Glutamatergic neuron (in vitro differentiated cells): ENCODE results near the gene SRPRB. TPM values are rescaled to one million over a fixed set of nuclear protein-coding genes. Genes with fewer than 3 reads are reported as not detected.
A peak's percentile ranks its signal among the peaks of the same experiment; 100 is the strongest.

Experiments used
- DNase-seq: peaks from one replicate; pipeline ENCODE4 v3.0.0; 2022
- H3K27ac Mint-ChIP-seq: one replicate; pipeline ENCODE4 v1.8.0; 2020; ENCODE audit warnings: mild to moderate bottlenecking, mixed read lengths, inconsistent platforms; ENCODE audit not compliant: unreplicated experiment
- H3K27me3 Mint-ChIP-seq: one replicate; pipeline ENCODE4 v1.8.0; 2020; ENCODE audit warnings: mild to moderate bottlenecking, moderate library complexity, mixed read lengths, inconsistent platforms; ENCODE audit not compliant: unreplicated experiment
- H3K36me3 Mint-ChIP-seq: one replicate; pipeline ENCODE4 v1.8.0; 2020; ENCODE audit warnings: mild to moderate bottlenecking, mixed read lengths, inconsistent platforms; ENCODE audit not compliant: unreplicated experiment
- H3K4me1 Mint-ChIP-seq: one replicate; pipeline ENCODE4 v1.8.0; 2020; ENCODE audit warnings: mild to moderate bottlenecking, low read depth, mixed read lengths, inconsistent platforms; ENCODE audit not compliant: unreplicated experiment
- H3K4me3 Mint-ChIP-seq: one replicate; pipeline ENCODE4 v1.8.0; 2020; ENCODE audit warnings: mild to moderate bottlenecking, mixed read lengths, inconsistent platforms; ENCODE audit not compliant: unreplicated experiment
- H3K9me3 Mint-ChIP-seq: one replicate; pipeline ENCODE4 v1.8.0; 2020; ENCODE audit warnings: mild to moderate bottlenecking, moderate library complexity, mixed read lengths, inconsistent platforms; ENCODE audit not compliant: unreplicated experiment
- total RNA-seq: library from RNA; stranded (reverse); fragmentation: NEBNext Ultra II Directional; extraction: Animal tissue kit (Norgen Biotek cat#: 25700); gene quantifications from one replicate; pipeline ENCODE4 v1.2.1, GENCODE V29; 2021; ENCODE audit not compliant: unreplicated experiment
- TF ChIP-seq, protein P1 (sequence below): fragments of 200-600 bp; sonication (generic); IDR thresholded peaks from one replicate; pipeline ENCODE4 v1.5.0; 2021; ENCODE audit not compliant: partially characterized antibody, unreplicated experiment

Gene SRPRB
- total RNA-seq, 1 donor from 2014 or later = 47.2 TPM

DNA sequence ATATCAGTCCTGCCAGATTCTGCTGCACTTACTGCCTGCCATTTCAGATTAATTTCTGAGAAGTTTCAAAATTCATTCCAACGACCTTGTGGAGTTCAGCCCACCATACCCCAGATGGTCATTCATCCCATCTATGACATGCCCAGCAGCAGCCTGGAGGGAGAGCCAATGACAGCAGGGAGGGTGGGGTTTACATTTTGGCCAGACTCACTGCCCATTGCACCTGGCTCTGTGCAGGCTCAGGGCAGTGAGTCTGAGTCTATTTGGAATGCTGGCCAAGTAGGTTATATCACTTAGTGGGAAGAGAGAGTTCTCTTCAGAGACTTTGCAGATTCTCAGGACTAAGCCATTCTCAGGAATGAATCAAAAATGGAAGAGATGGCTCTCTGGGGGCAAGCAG is 21.5 kb downstream of the SRPRB start:
- Mint-ChIP-seq H3K4me3 (no peak overlapping the region), H3K4me1 (peaks cover 3% of the 10 kb centered on the region), H3K36me3 (peaks cover 13% of the 10 kb centered on the region), H3K9me3 (peaks cover 15% of the 10 kb centered on the region), H3K27me3 (peaks cover 8% of the 10 kb centered on the region), H3K27ac (no peak overlapping the region)
- DNase-seq = no peak
- TF ChIP-seq, protein P1, sequence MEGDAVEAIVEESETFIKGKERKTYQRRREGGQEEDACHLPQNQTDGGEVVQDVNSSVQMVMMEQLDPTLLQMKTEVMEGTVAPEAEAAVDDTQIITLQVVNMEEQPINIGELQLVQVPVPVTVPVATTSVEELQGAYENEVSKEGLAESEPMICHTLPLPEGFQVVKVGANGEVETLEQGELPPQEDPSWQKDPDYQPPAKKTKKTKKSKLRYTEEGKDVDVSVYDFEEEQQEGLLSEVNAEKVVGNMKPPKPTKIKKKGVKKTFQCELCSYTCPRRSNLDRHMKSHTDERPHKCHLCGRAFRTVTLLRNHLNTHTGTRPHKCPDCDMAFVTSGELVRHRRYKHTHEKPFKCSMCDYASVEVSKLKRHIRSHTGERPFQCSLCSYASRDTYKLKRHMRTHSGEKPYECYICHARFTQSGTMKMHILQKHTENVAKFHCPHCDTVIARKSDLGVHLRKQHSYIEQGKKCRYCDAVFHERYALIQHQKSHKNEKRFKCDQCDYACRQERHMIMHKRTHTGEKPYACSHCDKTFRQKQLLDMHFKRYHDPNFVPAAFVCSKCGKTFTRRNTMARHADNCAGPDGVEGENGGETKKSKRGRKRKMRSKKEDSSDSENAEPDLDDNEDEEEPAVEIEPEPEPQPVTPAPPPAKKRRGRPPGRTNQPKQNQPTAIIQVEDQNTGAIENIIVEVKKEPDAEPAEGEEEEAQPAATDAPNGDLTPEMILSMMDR = no peak

DNA sequence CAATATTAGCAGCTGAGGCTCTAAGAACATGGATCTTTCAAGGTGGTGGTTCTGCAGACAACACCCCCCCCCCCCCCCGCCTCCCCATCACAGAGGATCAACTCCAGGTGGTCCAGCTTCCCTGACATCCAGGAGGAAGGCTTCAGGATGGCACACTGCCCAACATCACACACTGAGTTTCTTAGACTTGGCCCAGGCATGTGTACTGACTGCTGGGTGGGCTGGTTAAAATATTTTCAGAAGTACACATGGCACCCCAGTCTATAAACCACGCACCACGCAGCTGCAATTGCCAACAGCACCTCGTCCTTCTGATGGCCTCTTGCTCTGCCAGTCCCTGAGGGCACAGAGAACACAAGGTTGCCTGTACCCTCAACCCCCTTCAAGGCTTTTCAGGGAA is 22.1 kb downstream of the SRPRB start:
- Mint-ChIP-seq H3K9me3 (peaks cover 11% of the 10 kb centered on the region), H3K27me3 (peaks cover 10% of the 10 kb centered on the region), H3K36me3 (peaks cover 13% of the 10 kb centered on the region), H3K4me1 (peaks cover under 1% of the 10 kb centered on the region), H3K4me3 (no peak overlapping the region), H3K27ac (no peak overlapping the region)
- no peak for DNase-seq
- TF ChIP-seq, protein P1 = no peak

DNA sequence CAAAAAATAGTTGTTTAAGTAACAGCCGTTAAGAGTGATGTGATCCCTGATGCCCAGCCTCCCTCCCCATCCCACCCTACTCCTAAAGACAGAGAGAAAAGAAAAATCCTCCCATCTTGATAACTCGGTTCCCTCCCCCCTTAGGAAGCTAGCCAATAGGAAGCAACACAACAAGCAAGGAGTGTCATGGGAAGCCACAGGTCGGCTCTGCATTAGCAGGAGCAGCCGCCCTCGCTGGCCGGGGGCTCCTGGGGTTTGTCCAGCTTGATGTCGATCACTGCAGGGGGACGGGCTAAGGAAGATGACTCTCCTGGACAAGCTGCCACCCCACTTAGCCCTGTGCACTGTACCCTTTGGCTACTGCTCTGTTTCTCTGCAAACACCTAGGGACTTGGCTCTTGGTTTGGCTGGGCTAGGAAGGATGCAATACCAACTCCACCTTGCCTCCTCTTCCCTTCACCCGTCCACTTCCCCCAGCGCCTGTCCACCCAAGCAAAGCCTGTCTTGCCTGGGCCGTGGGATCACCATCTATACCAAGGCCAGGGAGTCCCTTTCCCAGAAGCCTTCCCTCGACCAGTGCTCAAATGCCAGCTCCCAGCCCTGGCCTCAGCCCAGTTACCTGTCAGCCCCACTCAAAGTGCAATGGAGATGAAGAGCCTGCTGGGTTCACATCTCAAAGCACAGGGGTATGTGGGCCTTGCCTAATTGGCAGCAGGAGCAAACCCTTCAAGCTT is 23.1 kb downstream of the SRPRB start:
- H3K27ac Mint-ChIP-seq = no peak overlapping the region
- no peak overlapping the region for H3K4me3 Mint-ChIP-seq
- peak; percentile 41 for DNase-seq
- H3K4me1 Mint-ChIP-seq = no peaks in the 10 kb centered on the region
- H3K9me3 Mint-ChIP-seq = peaks cover 11% of the 10 kb centered on the region
- H3K27me3 Mint-ChIP-seq = peaks cover 11% of the 10 kb centered on the region
- peaks cover 13% of the 10 kb centered on the region for H3K36me3 Mint-ChIP-seq
- TF ChIP-seq, protein P1 = no peak

DNA sequence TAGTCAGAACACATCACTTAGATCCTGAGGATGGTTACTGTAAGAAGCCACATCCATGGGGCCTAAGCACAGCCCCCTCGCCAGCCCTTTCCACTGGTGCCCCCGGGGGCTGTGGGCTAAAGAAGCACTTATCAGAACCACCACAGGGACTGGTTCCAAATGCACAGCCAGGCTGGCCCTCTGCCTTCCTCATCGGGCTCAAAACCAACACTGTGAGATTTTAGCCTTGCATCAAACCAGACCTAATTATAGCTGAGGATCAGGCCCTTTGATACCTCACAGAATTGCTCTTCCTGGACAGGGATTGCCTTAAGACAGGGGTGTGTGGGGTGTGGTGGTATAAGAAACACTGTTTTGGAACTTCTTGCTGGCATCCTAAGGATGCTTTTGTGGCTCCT is 23.7 kb downstream of the SRPRB start:
- DNase-seq = no peak
- peaks cover 15% of the 10 kb centered on the region for H3K9me3 Mint-ChIP-seq
- TF ChIP-seq, protein P1 = no peak
- peaks cover 11% of the 10 kb centered on the region for H3K27me3 Mint-ChIP-seq
- peaks cover 13% of the 10 kb centered on the region for H3K36me3 Mint-ChIP-seq
- no peak overlapping the region for H3K4me3 Mint-ChIP-seq
- no peak overlapping the region for H3K27ac Mint-ChIP-seq
- H3K4me1 Mint-ChIP-seq = no peaks in the 10 kb centered on the region

DNA sequence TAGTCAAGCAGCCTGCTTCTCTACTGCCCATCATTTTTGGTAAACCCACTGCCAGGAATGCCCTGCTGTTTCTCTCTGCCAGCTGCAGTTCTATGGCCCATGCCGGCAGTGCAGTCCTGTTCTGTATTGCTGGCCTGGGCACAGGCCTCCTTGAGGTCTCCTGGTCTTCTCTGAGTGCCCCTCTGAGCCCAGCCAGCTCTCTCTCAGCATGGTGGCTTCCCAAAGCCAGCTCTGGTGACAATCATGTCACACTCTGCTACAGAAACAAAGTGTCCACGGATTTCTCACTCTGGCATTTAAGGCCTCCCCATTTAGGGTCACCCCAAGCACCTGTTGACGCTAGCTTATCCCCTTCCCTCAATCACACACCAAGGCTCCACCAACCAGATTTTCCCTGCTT is 24.5 kb downstream of the SRPRB start:
- H3K4me3 Mint-ChIP-seq = no peak overlapping the region
- peaks cover 13% of the 10 kb centered on the region for H3K27me3 Mint-ChIP-seq
- peaks cover 12% of the 10 kb centered on the region for H3K36me3 Mint-ChIP-seq
- TF ChIP-seq, protein P1 = no peak
- H3K9me3 Mint-ChIP-seq = peaks cover 14% of the 10 kb centered on the region
- no peaks in the 10 kb centered on the region for H3K4me1 Mint-ChIP-seq
- H3K27ac Mint-ChIP-seq = no peak overlapping the region
- DNase-seq = no peak
